HepG2 (cell line): ENCODE results near the gene COL4A6. TPM values are rescaled to one million over a fixed set of nuclear protein-coding genes. Genes with fewer than 3 reads are reported as not detected.

Source experiments
- AHDC1 ChIP-seq: sonication (generic); formaldehyde crosslinking; IDR thresholded peaks from 2 replicates; pipeline ENCODE4 v1.5.1; 2020; ENCODE audit warnings: mild to moderate bottlenecking, missing genetic modification reagents, borderline replicate concordance
- CENPT ChIP-seq: sonication (generic); formaldehyde crosslinking; IDR thresholded peaks from 2 replicates; pipeline ENCODE4 v1.8.0; 2022; ENCODE audit warnings: low read depth, mild to moderate bottlenecking, moderate library complexity, missing genetic modification reagents
- ELF4 ChIP-seq: sonication (generic); formaldehyde crosslinking; IDR thresholded peaks from 2 replicates; pipeline ENCODE4 v1.5.0; 2020; ENCODE audit warnings: missing genetic modification reagents, mild to moderate bottlenecking, moderate library complexity, borderline replicate concordance
- NPAS2 ChIP-seq: sonication (generic); formaldehyde crosslinking; IDR thresholded peaks from 2 replicates; pipeline ENCODE4 v1.8.0; 2022; ENCODE audit warnings: mild to moderate bottlenecking, missing genetic modification reagents, borderline replicate concordance
- PHF21A ChIP-seq: sonication (generic); formaldehyde crosslinking; IDR thresholded peaks from 2 replicates; pipeline ENCODE4 v1.5.0; 2020; ENCODE audit warnings: mild to moderate bottlenecking, missing genetic modification reagents
- TOPORS ChIP-seq: sonication (generic); formaldehyde crosslinking; IDR thresholded peaks from 2 replicates; pipeline ENCODE4 v1.8.0; 2023; ENCODE audit warnings: mild to moderate bottlenecking, missing genetic modification reagents
- ZBTB2 ChIP-seq: sonication (generic); formaldehyde crosslinking; IDR thresholded peaks from 2 replicates; pipeline ENCODE4 v1.8.0; 2022; ENCODE audit warnings: low read depth, missing genetic modification reagents
- ZBTB37 ChIP-seq: sonication (generic); formaldehyde crosslinking; IDR thresholded peaks from 2 replicates; pipeline ENCODE4 v1.4.0; 2020; ENCODE audit warnings: mild to moderate bottlenecking, missing genetic modification reagents
- ZBTB44 ChIP-seq: sonication (generic); formaldehyde crosslinking; IDR thresholded peaks from 2 replicates; pipeline ENCODE4 v1.4.0; 2020; ENCODE audit warnings: missing genetic modification reagents
- ZFP36 ChIP-seq: fragments of 150-350 bp; IDR thresholded peaks from 2 replicates; pipeline ENCODE4 v1.6.1; 2018; ENCODE audit warnings: borderline replicate concordance, low read length, low read depth; ENCODE audit not compliant: partially characterized antibody
- ZMYM4 ChIP-seq: sonication (generic); formaldehyde crosslinking; IDR thresholded peaks from 2 replicates; pipeline ENCODE4 v1.8.1; 2023; ENCODE audit warnings: mild to moderate bottlenecking, missing genetic modification reagents
- ZNF18 ChIP-seq: sonication (generic); formaldehyde crosslinking; IDR thresholded peaks from 2 replicates; pipeline ENCODE4 v1.8.0; 2022; ENCODE audit warnings: mild to moderate bottlenecking, missing genetic modification reagents; ENCODE audit not compliant: insufficient replicate concordance
- ZNF253 ChIP-seq: sonication (generic); formaldehyde crosslinking; IDR thresholded peaks from 2 replicates; pipeline ENCODE4 v1.8.0; 2022; ENCODE audit warnings: mild to moderate bottlenecking, missing genetic modification reagents, borderline replicate concordance
- ZNF749 ChIP-seq: sonication (generic); formaldehyde crosslinking; IDR thresholded peaks from 2 replicates; pipeline ENCODE4 v1.8.0; 2022; ENCODE audit warnings: mild to moderate bottlenecking, missing genetic modification reagents, moderate library complexity, borderline replicate concordance
- ZNF772 ChIP-seq: sonication (generic); formaldehyde crosslinking; IDR thresholded peaks from 2 replicates; pipeline ENCODE4 v1.5.0; 2020; ENCODE audit warnings: mild to moderate bottlenecking, missing genetic modification reagents
- polyA plus RNA-seq, 8 experiments: library from polyadenylated mRNA; depleted of rRNA in 3 of 8; stranded (reverse) in 7 of 8; unstranded in 1 of 8; fragments of >200 nt; fragmentation: Illumina TruSeq in 4 of 8; extraction: Trizol in 4 of 8; gene quantifications; 2 replicates each; pipeline versions ENCODE4 v1.2.1 to v1.2.3, GENCODE V29; 2011 to 2016; ENCODE audit warnings: low read depth in 4 of 8, missing spikeins in 1 of 8, mixed read lengths in 1 of 8; ENCODE audit not compliant: insufficient read depth in 1 of 8
- total RNA-seq, 5 experiments: library from RNA; depleted of rRNA; stranded (reverse); fragments of >200 nt; fragmentation: Illumina TruSeq; extraction: Trizol; gene quantifications; 2 replicates each; pipeline ENCODE4 v1.2.3, GENCODE V29; 2016; ENCODE audit warnings: low read depth in 1 of 5

COL4A6 gene
- total and polyA plus RNA-seq, 2 of the 13 experiments (the other 11 are each of a cell fraction or from before 2014, with no cell fraction given): 4.5 to 8.2 TPM

GRCh38 chrX:108307132-108308085, 130.8 kb downstream of the COL4A6 start (continued):
- TF ChIP-seq AHDC1 (CRISPR knock-in tag): 0 out of 2 replicates have a peak, but pooled peaks have one; percentile 34
- no peak for TF ChIP-seq ZFP36
- TF ChIP-seq PHF21A (CRISPR knock-in tag): peak; percentile 57; the same call in 1 of the 2 replicates
- no peak for TF ChIP-seq ZBTB44
- no peak for TF ChIP-seq ZNF18
- no peak for TF ChIP-seq ZNF772 (CRISPR knock-in tag)
- TF ChIP-seq ELF4 (CRISPR knock-in tag): no peak
- TF ChIP-seq ZNF253 (CRISPR knock-in tag): no peak
- no peak for TF ChIP-seq NPAS2
- TF ChIP-seq CENPT (CRISPR knock-in tag): no peak
- no peak for TF ChIP-seq ZNF749 (CRISPR knock-in tag)
- peak; percentile 51; the same call in 1 of the 2 replicates for TF ChIP-seq ZMYM4 (CRISPR knock-in tag)
- no peak for TF ChIP-seq TOPORS (CRISPR knock-in tag)
- TF ChIP-seq ZBTB2 (CRISPR knock-in tag): no peak
- no peak for TF ChIP-seq ZBTB37 (CRISPR knock-in tag)
